Activated naive CD8-positive, alpha-beta T cell treated with anti-CD3 and anti-CD28 coated beads for 36 hours (primary cell): ENCODE measurements around the gene ABLIM2. TPM values are rescaled to one million over a fixed set of nuclear protein-coding genes. Genes with fewer than 3 reads are reported as not detected.

Source experiments
- DNase-seq: peaks from one replicate; pipeline ENCODE4 v3.0.0; 2021
- H3K27ac Mint-ChIP-seq: one replicate; pipeline ENCODE4 v1.8.0; 2022; ENCODE audit warnings: mild to moderate bottlenecking, moderate library complexity, mixed read lengths
- H3K27me3 Mint-ChIP-seq: one replicate; pipeline ENCODE4 v1.8.0; 2022; ENCODE audit warnings: mild to moderate bottlenecking, mixed read lengths
- H3K36me3 Mint-ChIP-seq: one replicate; pipeline ENCODE4 v1.8.0; 2021; ENCODE audit warnings: mild to moderate bottlenecking, mixed read lengths
- H3K4me1 Mint-ChIP-seq: one replicate; pipeline ENCODE4 v1.8.0; 2021; ENCODE audit warnings: mixed read lengths
- H3K4me3 Mint-ChIP-seq: one replicate; pipeline ENCODE4 v1.8.0; 2022; ENCODE audit warnings: mild to moderate bottlenecking, moderate library complexity, mixed read lengths
- H3K9me3 Mint-ChIP-seq: one replicate; pipeline ENCODE4 v1.8.0; 2022; ENCODE audit warnings: mixed read lengths
- total RNA-seq, 2 experiments: library from RNA; stranded (reverse); gene quantifications; one replicate each; pipeline ENCODE4 v1.2.3, GENCODE V29; 2021

The ABLIM2 gene
- total RNA-seq, 2 experiments from 2014 or later: 0.41 to 0.62 TPM

GRCh38 chr4:8132400-8132799 lies 26.2 kb downstream of the ABLIM2 start:
- Mint-ChIP-seq H3K36me3 (no peaks in the 10 kb centered on the region), H3K4me3 (no peak overlapping the region), H3K27me3 (no peaks in the 10 kb centered on the region), H3K4me1 (peaks cover 2% of the 10 kb centered on the region), H3K27ac (no peak overlapping the region), H3K9me3 (no peaks in the 10 kb centered on the region)
- DNase-seq: no peak

GRCh38 chr4:8131826-8132225 lies 26.8 kb downstream of the ABLIM2 start:
- H3K27me3 Mint-ChIP-seq: no peaks in the 10 kb centered on the region
- peaks cover 2% of the 10 kb centered on the region for H3K4me1 Mint-ChIP-seq
- DNase-seq: no peak
- no peaks in the 10 kb centered on the region for H3K9me3 Mint-ChIP-seq
- H3K4me3 Mint-ChIP-seq: no peak overlapping the region
- no peaks in the 10 kb centered on the region for H3K36me3 Mint-ChIP-seq
- H3K27ac Mint-ChIP-seq: no peak overlapping the region

- Mint-ChIP-seq H3K4me1 (peaks cover 2% of the 10 kb centered on the region), H3K36me3 (no peaks in the 10 kb centered on the region)
Measured at GRCh38 chr4:8131210-8131609, 27.4 kb downstream of the ABLIM2 start.

GRCh38 chr4:8130346-8131066 lies 28.1 kb downstream of the ABLIM2 start:
- H3K27ac Mint-ChIP-seq: no peak overlapping the region
- H3K4me1 Mint-ChIP-seq: peaks cover 2% of the 10 kb centered on the region
- no peak for DNase-seq

More at GRCh38 chr4:8131210-8131609, 27.4 kb downstream of the ABLIM2 start:
- Mint-ChIP-seq H3K4me3 (no peak overlapping the region), H3K27me3 (no peaks in the 10 kb centered on the region), H3K27ac (no peak overlapping the region), H3K9me3 (no peaks in the 10 kb centered on the region)
- no peak for DNase-seq

GRCh38 chr4:8129785-8130184 lies 28.8 kb downstream of the ABLIM2 start:
- Mint-ChIP-seq H3K27me3 (no peaks in the 10 kb centered on the region), H3K9me3 (no peaks in the 10 kb centered on the region), H3K4me3 (no peak overlapping the region), H3K36me3 (no peaks in the 10 kb centered on the region), H3K4me1 (peaks cover 2% of the 10 kb centered on the region), H3K27ac (no peak overlapping the region)
- no peak for DNase-seq

More at GRCh38 chr4:8130346-8131066, 28.1 kb downstream of the ABLIM2 start:
- H3K4me3 Mint-ChIP-seq: no peak overlapping the region
- no peaks in the 10 kb centered on the region for H3K9me3 Mint-ChIP-seq
- no peaks in the 10 kb centered on the region for H3K36me3 Mint-ChIP-seq
- no peaks in the 10 kb centered on the region for H3K27me3 Mint-ChIP-seq

- Mint-ChIP-seq H3K27ac (no peak overlapping the region), H3K36me3 (no peaks in the 10 kb centered on the region), H3K4me1 (peaks cover 2% of the 10 kb centered on the region), H3K27me3 (no peaks in the 10 kb centered on the region), H3K4me3 (no peak overlapping the region), H3K9me3 (no peaks in the 10 kb centered on the region)
- no peak for DNase-seq
Measured at GRCh38 chr4:8129136-8129535, 29.5 kb downstream of the ABLIM2 start.

GRCh38 chr4:8128100-8128856 lies 30.3 kb downstream of the ABLIM2 start:
- H3K4me1 Mint-ChIP-seq: peaks cover 2% of the 10 kb centered on the region
- no peak overlapping the region for H3K4me3 Mint-ChIP-seq
- no peak overlapping the region for H3K27ac Mint-ChIP-seq
- H3K9me3 Mint-ChIP-seq: no peaks in the 10 kb centered on the region
- no peak for DNase-seq
- no peaks in the 10 kb centered on the region for H3K36me3 Mint-ChIP-seq
- H3K27me3 Mint-ChIP-seq: no peaks in the 10 kb centered on the region

GRCh38 chr4:8127051-8127826 lies 31.4 kb downstream of the ABLIM2 start:
- Mint-ChIP-seq H3K4me1 (peaks cover 2% of the 10 kb centered on the region), H3K27ac (no peak overlapping the region), H3K27me3 (no peaks in the 10 kb centered on the region), H3K4me3 (no peak overlapping the region), H3K9me3 (no peaks in the 10 kb centered on the region), H3K36me3 (no peaks in the 10 kb centered on the region)
- no peak for DNase-seq

GRCh38 chr4:8126523-8126922 lies 32.1 kb downstream of the ABLIM2 start:
- H3K27me3 Mint-ChIP-seq: no peaks in the 10 kb centered on the region
- H3K9me3 Mint-ChIP-seq: no peaks in the 10 kb centered on the region
- H3K36me3 Mint-ChIP-seq: no peaks in the 10 kb centered on the region
- H3K27ac Mint-ChIP-seq: no peak overlapping the region
- peaks cover 2% of the 10 kb centered on the region for H3K4me1 Mint-ChIP-seq
- no peak for DNase-seq
- H3K4me3 Mint-ChIP-seq: no peak overlapping the region

- Mint-ChIP-seq H3K4me3 (no peak overlapping the region), H3K36me3 (no peaks in the 10 kb centered on the region), H3K4me1 (peaks cover 2% of the 10 kb centered on the region), H3K9me3 (no peaks in the 10 kb centered on the region), H3K27me3 (no peaks in the 10 kb centered on the region), H3K27ac (no peak overlapping the region)
- DNase-seq: no peak
Measured at GRCh38 chr4:8125526-8126056, 33.0 kb downstream of the ABLIM2 start.

GRCh38 chr4:8123870-8124269 lies 34.7 kb downstream of the ABLIM2 start:
- DNase-seq: no peak
- no peaks in the 10 kb centered on the region for H3K4me1 Mint-ChIP-seq
- no peaks in the 10 kb centered on the region for H3K36me3 Mint-ChIP-seq
- H3K27ac Mint-ChIP-seq: no peak overlapping the region
- no peak overlapping the region for H3K4me3 Mint-ChIP-seq
- no peaks in the 10 kb centered on the region for H3K9me3 Mint-ChIP-seq
- H3K27me3 Mint-ChIP-seq: no peaks in the 10 kb centered on the region

GRCh38 chr4:8123389-8123788 lies 35.2 kb downstream of the ABLIM2 start:
- Mint-ChIP-seq H3K27me3 (no peaks in the 10 kb centered on the region), H3K9me3 (no peaks in the 10 kb centered on the region), H3K27ac (no peak overlapping the region), H3K4me3 (no peak overlapping the region), H3K36me3 (no peaks in the 10 kb centered on the region), H3K4me1 (no peaks in the 10 kb centered on the region)
- no peak for DNase-seq

GRCh38 chr4:8122746-8123145 lies 35.9 kb downstream of the ABLIM2 start:
- no peak overlapping the region for H3K27ac Mint-ChIP-seq
- H3K27me3 Mint-ChIP-seq: no peaks in the 10 kb centered on the region
- no peaks in the 10 kb centered on the region for H3K4me1 Mint-ChIP-seq
- H3K9me3 Mint-ChIP-seq: no peaks in the 10 kb centered on the region
- no peak overlapping the region for H3K4me3 Mint-ChIP-seq
- DNase-seq: no peak
- H3K36me3 Mint-ChIP-seq: no peaks in the 10 kb centered on the region

GRCh38 chr4:8121292-8122015 lies 37.2 kb downstream of the ABLIM2 start:
- H3K27me3 Mint-ChIP-seq: no peaks in the 10 kb centered on the region
- H3K27ac Mint-ChIP-seq: no peak overlapping the region
- H3K36me3 Mint-ChIP-seq: no peaks in the 10 kb centered on the region
- no peaks in the 10 kb centered on the region for H3K9me3 Mint-ChIP-seq
- no peak for DNase-seq
- H3K4me3 Mint-ChIP-seq: no peak overlapping the region
- peaks cover under 1% of the 10 kb centered on the region for H3K4me1 Mint-ChIP-seq
